Uterus (tissue), 2 donors: ENCODE measurements around the gene SACM1L.

Source experiments
- POLR2A ChIP-seq, 2 donors: fragments of 450-650 bp; IDR thresholded peaks; one replicate each; pipeline ENCODE4 v1.6.1; 2016; ENCODE audit warnings: antibody characterized with exemption in 2 of 2, mild to moderate bottlenecking in 1 of 2, moderate library complexity in 1 of 2
- TF ChIP-seq, protein P1 (sequence below), 4 experiments: fragments of 200-600 bp in 2 of 4; fragments of 450-650 bp in 2 of 4; sonication (generic) in 2 of 4; IDR thresholded peaks; one replicate each; pipeline ENCODE4 v1.5.1; 2016 to 2019; ENCODE audit warnings: antibody characterized with exemption in 4 of 4, mild to moderate bottlenecking in 2 of 4, moderate library complexity in 1 of 4

DNA sequence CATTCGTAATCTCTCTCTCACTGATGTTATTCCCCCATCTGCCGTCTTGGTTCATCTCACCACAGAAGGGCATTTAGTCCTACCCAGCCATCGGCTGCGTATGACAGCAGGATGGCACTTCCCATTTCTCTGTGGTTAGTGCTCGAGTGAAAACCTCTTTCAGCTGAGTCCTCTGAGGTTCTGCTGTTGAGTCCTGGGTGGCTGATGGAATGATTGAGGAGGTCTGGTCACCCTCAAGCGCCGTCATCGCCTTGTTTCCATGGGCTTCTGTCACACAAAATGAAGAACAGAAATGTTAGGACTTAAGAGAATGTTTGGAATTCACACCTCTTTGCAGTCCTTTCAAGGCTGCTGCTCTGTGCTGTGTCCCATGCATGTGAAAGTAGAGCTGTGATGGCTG is 9.4 kb upstream of the SACM1L start:
- TF ChIP-seq, protein P1, sequence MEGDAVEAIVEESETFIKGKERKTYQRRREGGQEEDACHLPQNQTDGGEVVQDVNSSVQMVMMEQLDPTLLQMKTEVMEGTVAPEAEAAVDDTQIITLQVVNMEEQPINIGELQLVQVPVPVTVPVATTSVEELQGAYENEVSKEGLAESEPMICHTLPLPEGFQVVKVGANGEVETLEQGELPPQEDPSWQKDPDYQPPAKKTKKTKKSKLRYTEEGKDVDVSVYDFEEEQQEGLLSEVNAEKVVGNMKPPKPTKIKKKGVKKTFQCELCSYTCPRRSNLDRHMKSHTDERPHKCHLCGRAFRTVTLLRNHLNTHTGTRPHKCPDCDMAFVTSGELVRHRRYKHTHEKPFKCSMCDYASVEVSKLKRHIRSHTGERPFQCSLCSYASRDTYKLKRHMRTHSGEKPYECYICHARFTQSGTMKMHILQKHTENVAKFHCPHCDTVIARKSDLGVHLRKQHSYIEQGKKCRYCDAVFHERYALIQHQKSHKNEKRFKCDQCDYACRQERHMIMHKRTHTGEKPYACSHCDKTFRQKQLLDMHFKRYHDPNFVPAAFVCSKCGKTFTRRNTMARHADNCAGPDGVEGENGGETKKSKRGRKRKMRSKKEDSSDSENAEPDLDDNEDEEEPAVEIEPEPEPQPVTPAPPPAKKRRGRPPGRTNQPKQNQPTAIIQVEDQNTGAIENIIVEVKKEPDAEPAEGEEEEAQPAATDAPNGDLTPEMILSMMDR (IDR thresholded peaks at IDR 0.05) = no peak
- no peak for TF ChIP-seq POLR2A (IDR thresholded peaks at IDR 0.05)
